ENCODE results near the gene ULK4.

Gene ULK4

DNA sequence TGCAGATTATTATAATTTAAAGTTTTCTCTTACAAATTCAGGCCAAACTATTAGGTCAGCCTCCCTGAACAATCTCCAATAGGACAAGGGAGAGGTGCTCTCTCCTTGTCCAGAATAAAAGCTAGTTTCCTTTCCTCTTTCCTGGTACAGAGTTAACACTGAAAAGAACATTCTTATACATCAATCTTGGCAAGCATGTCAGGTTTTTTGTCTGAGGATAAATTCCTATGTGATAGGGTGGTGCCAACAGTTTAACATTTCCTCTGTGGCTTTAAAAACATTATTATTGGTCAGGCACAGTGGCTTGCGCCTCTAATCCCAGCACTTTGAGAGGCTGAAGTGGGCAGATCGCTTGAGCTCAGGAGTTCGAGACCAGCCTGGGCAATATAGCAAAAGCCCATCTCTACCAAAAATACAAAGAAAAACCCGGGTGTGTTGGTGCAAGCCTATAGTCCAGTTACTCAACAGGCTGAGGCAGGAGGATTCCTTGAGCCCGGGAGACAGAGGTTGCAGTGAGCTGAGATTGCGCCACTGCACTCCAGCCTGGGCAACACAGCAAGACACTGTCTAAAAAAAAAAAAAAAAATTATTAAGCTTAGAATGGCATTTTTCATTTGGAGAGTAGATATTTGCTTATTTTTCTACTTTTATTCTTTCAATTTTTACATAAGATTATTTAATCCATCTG, 13.7 kb upstream of the ULK4 start:
- Histone ChIP-seq H3K9ac (ENCODE audit: low read depth, low read length, poor library complexity, severe bottlenecking) (no peak overlapping the region), H4K20me1 (ENCODE audit: insufficient read depth, low read length, poor library complexity, severe bottlenecking) (no peaks in the 10 kb centered on the region), H3K9me2 (replicated peaks; ENCODE audit: low read depth, low read length) (no peaks in the 10 kb centered on the region), H3K9me3 (ENCODE audit: insufficient read depth, low read depth, low read length) (no peaks in the 10 kb centered on the region), H3K4me2 (ENCODE audit: low read depth, low read length, poor library complexity, severe bottlenecking) (no peak overlapping the region), H3F3A (ENCODE audit: low read depth) (no peaks in the 10 kb centered on the region), H2AFZ (ENCODE audit: low read length) (no peak overlapping the region), H3K79me2 (ENCODE audit: insufficient read depth, low read length) (no peaks in the 10 kb centered on the region), H3K4me3 (ENCODE audit: low read length, poor library complexity, severe bottlenecking) (no peak overlapping the region), H3K36me3 (ENCODE audit: insufficient read depth, low read length) (no peaks in the 10 kb centered on the region), H3K4me1 (ENCODE audit: insufficient read depth, low read length, poor library complexity, severe bottlenecking) (no peaks in the 10 kb centered on the region), H3K27me3 (ENCODE audit: insufficient read depth, low read length, poor library complexity, severe bottlenecking) (no peaks in the 10 kb centered on the region)
- TF ChIP-seq CTCF (conservative IDR thresholded peaks at IDR 0.05; ENCODE audit: low read length) (no peak), EZH2phosphoT487 (IDR thresholded peaks at IDR 0.05; ENCODE audit: borderline replicate concordance) (no peak)

DNA sequence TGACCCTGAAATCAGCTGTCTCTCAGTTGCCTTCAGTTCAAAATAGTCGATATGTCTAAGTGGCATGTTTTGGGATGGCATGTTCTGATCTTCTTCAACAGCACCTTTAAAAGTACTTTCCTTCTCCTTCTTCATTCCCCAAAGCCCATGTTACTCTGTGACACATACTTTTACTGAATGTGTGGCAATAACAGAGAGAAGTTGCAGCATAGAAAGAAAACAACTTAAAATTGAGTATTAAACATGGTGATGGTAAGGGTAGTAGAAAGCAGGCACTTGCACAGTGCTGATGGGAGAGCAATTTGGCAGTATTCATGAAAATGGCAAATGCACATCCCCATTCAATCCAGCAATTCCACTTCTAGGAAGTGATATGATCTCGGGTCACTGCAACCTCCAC, 12.3 kb upstream of the ULK4 start:
- Histone ChIP-seq H3K9me3 (ENCODE audit: insufficient read depth, low read depth, low read length) (no peaks in the 10 kb centered on the region), H4K20me1 (ENCODE audit: insufficient read depth, low read length, poor library complexity, severe bottlenecking) (no peaks in the 10 kb centered on the region), H2AFZ (ENCODE audit: low read length) (no peak overlapping the region), H3K4me1 (ENCODE audit: insufficient read depth, low read length, poor library complexity, severe bottlenecking) (no peaks in the 10 kb centered on the region), H3K9me2 (replicated peaks; ENCODE audit: low read depth, low read length) (no peaks in the 10 kb centered on the region), H3K9ac (ENCODE audit: low read depth, low read length, poor library complexity, severe bottlenecking) (no peak overlapping the region), H3K36me3 (ENCODE audit: insufficient read depth, low read length) (no peaks in the 10 kb centered on the region), H3K4me3 (ENCODE audit: low read length, poor library complexity, severe bottlenecking) (no peak overlapping the region), H3K4me2 (ENCODE audit: low read depth, low read length, poor library complexity, severe bottlenecking) (no peak overlapping the region), H3K79me2 (ENCODE audit: insufficient read depth, low read length) (no peaks in the 10 kb centered on the region), H3K27me3 (ENCODE audit: insufficient read depth, low read length, poor library complexity, severe bottlenecking) (no peaks in the 10 kb centered on the region), H3F3A (ENCODE audit: low read depth) (no peaks in the 10 kb centered on the region)
- no peak for TF ChIP-seq EZH2phosphoT487 (IDR thresholded peaks at IDR 0.05; ENCODE audit: borderline replicate concordance)
- no peak for TF ChIP-seq CTCF (conservative IDR thresholded peaks at IDR 0.05; ENCODE audit: low read length)

DNA sequence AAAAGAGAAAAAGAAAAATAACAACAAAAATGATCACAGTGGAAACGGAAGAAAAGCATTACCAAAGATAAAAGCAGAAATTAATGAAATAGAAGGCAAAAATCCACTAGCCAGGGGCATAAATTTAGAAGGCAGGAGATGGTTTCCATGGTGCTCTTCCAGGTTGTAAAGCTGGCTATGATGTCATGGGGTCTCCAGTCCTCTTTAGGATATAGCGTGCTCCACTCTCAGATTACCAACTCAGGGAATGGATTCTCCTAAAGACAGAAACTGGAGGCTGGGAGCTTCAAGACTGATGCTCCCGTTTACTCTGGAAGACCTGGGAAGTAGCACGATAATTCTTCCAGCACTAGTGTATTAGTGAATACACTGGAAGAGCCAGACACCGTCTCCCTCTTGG, 10.9 kb upstream of the ULK4 start:
- H2AFZ ChIP-seq (ENCODE audit: low read length) = no peak overlapping the region
- no peak for TF ChIP-seq CTCF (conservative IDR thresholded peaks at IDR 0.05; ENCODE audit: low read length)
- no peak for TF ChIP-seq EZH2phosphoT487 (IDR thresholded peaks at IDR 0.05; ENCODE audit: borderline replicate concordance)

More for the DNA sequence above, 10.9 kb upstream of the ULK4 start:
- no peaks in the 10 kb centered on the region for H3K27me3 ChIP-seq (ENCODE audit: insufficient read depth, low read length, poor library complexity, severe bottlenecking)
- H3K79me2 ChIP-seq (ENCODE audit: insufficient read depth, low read length) = no peaks in the 10 kb centered on the region
- no peaks in the 10 kb centered on the region for H3K9me3 ChIP-seq (ENCODE audit: insufficient read depth, low read depth, low read length)
- H3F3A ChIP-seq (ENCODE audit: low read depth) = no peaks in the 10 kb centered on the region
- no peak overlapping the region for H3K4me3 ChIP-seq (ENCODE audit: low read length, poor library complexity, severe bottlenecking)
- no peak overlapping the region for H3K9ac ChIP-seq (ENCODE audit: low read depth, low read length, poor library complexity, severe bottlenecking)
- no peaks in the 10 kb centered on the region for H4K20me1 ChIP-seq (ENCODE audit: insufficient read depth, low read length, poor library complexity, severe bottlenecking)
- H3K4me1 ChIP-seq (ENCODE audit: insufficient read depth, low read length, poor library complexity, severe bottlenecking) = no peaks in the 10 kb centered on the region
- no peaks in the 10 kb centered on the region for H3K36me3 ChIP-seq (ENCODE audit: insufficient read depth, low read length)
- no peak overlapping the region for H3K4me2 ChIP-seq (ENCODE audit: low read depth, low read length, poor library complexity, severe bottlenecking)
- H3K9me2 ChIP-seq (replicated peaks; ENCODE audit: low read depth, low read length) = no peaks in the 10 kb centered on the region
